K562 (cell line): ENCODE data around the gene LY6G6F. TPM values are rescaled to one million over a fixed set of nuclear protein-coding genes. Genes with fewer than 3 reads are reported as not detected.

Experiments
- AFF4 ChIP-seq: sonication (generic); formaldehyde crosslinking; IDR thresholded peaks from 2 replicates; pipeline ENCODE4 v1.8.0; 2023; ENCODE audit warnings: mild to moderate bottlenecking, missing genetic modification reagents
- CEBPG ChIP-seq, 3 experiments: fragments of 200-800 bp in 1 of 3; sonication (Bioruptor generic) in 1 of 3; sonication (generic) in 1 of 3; formaldehyde crosslinking in 1 of 3; IDR thresholded peaks in 2 of 3; conservative IDR thresholded peaks in 1 of 3; 2 replicates each; pipeline versions ENCODE4 v1.6.1 to v1.8.0; 2016 to 2022; ENCODE audit warnings: missing compliant biosample characterization in 2 of 3, missing genetic modification characterization in 2 of 3, mild to moderate bottlenecking in 1 of 3, missing genetic modification reagents in 1 of 3
- FOXJ3 ChIP-seq: sonication (generic); formaldehyde crosslinking; IDR thresholded peaks from 2 replicates; pipeline ENCODE4 v1.4.0; 2020; ENCODE audit warnings: mild to moderate bottlenecking, missing genetic modification reagents
- HDGF ChIP-seq: fragments of 450-650 bp; IDR thresholded peaks from 2 replicates; pipeline ENCODE4 v1.6.1; 2016
- HIVEP1 ChIP-seq: fragments of 250-450 bp; sonication (Bioruptor Pico); IDR thresholded peaks from 2 replicates; pipeline ENCODE4 v1.4.0; 2020; ENCODE audit warnings: mild to moderate bottlenecking
- KAT8 ChIP-seq: fragments of 450-650 bp; IDR thresholded peaks from 2 replicates; pipeline ENCODE4 v1.6.1; 2016; ENCODE audit warnings: low read depth, mild to moderate bottlenecking
- PHF8 ChIP-seq: fragments of 200-600 bp; sonication (generic); IDR thresholded peaks from 2 replicates; pipeline ENCODE4 v1.6.1; 2012; ENCODE audit warnings: mixed run types, mild to moderate bottlenecking, inconsistent platforms, low read length, moderate library complexity, borderline replicate concordance
- POLR2A ChIP-seq: fragments of 450-650 bp; conservative IDR thresholded peaks from 2 replicates; pipeline ENCODE4 v1.6.1; 2016
- RBM22 ChIP-seq: fragments of 200-400 bp; formaldehyde crosslinking; IDR thresholded peaks from 2 replicates; pipeline ENCODE4 v1.6.1; 2018; ENCODE audit warnings: low read length, low read depth; ENCODE audit not compliant: poor library complexity, severe bottlenecking
- REST ChIP-seq, 2 experiments: fragments of 450-650 bp; formaldehyde crosslinking in 1 of 2; IDR thresholded peaks; 2 replicates each; pipeline versions ENCODE4 v1.4.0 to v1.6.1; 2014 to 2020; ENCODE audit warnings: mild to moderate bottlenecking in 2 of 2, borderline replicate concordance in 1 of 2, low read depth in 1 of 2
- SMARCB1 ChIP-seq: IDR thresholded peaks from 2 replicates; pipeline ENCODE4 v1.6.1; 2011; ENCODE audit warnings: improper control_type of control experiment, low read depth; ENCODE audit not compliant: insufficient read length
- TGIF2 ChIP-seq: sonication (generic); formaldehyde crosslinking; IDR thresholded peaks from 2 replicates; pipeline ENCODE4 v1.8.1; 2022; ENCODE audit warnings: mild to moderate bottlenecking, missing genetic modification reagents, moderate library complexity
- TSC22D4 ChIP-seq: fragments of 450-650 bp; IDR thresholded peaks from 2 replicates; pipeline ENCODE4 v1.6.1; 2016; ENCODE audit warnings: missing genetic modification characterization, missing biosample characterization, control low read depth
- ZC3H4 ChIP-seq: sonication (generic); formaldehyde crosslinking; IDR thresholded peaks from 2 replicates; pipeline ENCODE4 v1.9.0; 2021; ENCODE audit warnings: missing genetic modification reagents, borderline replicate concordance
- ZEB2 ChIP-seq: fragments of 450-650 bp; IDR thresholded peaks from 2 replicates; pipeline ENCODE4 v1.6.1; 2016
- ZNF212 ChIP-seq: fragments of 450-650 bp; formaldehyde crosslinking; IDR thresholded peaks from 2 replicates; pipeline ENCODE4 v1.4.0; 2020; ENCODE audit warnings: mild to moderate bottlenecking
- ZNF232 ChIP-seq: sonication (generic); formaldehyde crosslinking; IDR thresholded peaks from 2 replicates; pipeline ENCODE4 v1.8.0; 2022; ENCODE audit warnings: mild to moderate bottlenecking, missing genetic modification reagents
- ZNF830 ChIP-seq: fragments of 250-450 bp; sonication (Bioruptor Pico); IDR thresholded peaks from 2 replicates; pipeline ENCODE4 v1.5.0; 2021; ENCODE audit warnings: mild to moderate bottlenecking
- polyA plus RNA-seq, 8 experiments: library from polyadenylated mRNA; depleted of rRNA in 4 of 8; stranded (reverse) in 5 of 8; unstranded in 3 of 8; fragments of >200 nt; fragmentation: Nextera tagmentation in 2 of 8; fragmentation: Illumina TruSeq in 1 of 8; extraction: Ambion mirVana in 2 of 8; extraction: Trizol in 1 of 8; gene quantifications; 2 replicates each; pipeline versions ENCODE4 v1.2.1 to v1.2.3, GENCODE V29; 2011 to 2014; ENCODE audit warnings: inconsistent platforms in 1 of 8, missing spikeins in 1 of 8
- total RNA-seq, 7 experiments: library from RNA; depleted of rRNA in 6 of 7; stranded (reverse); fragments of >200 nt in 6 of 7; fragmentation: Illumina TruSeq in 2 of 7; extraction: Trizol in 2 of 7; gene quantifications; 2 replicates each; pipeline versions ENCODE4 v1.2.1 to v1.2.3, GENCODE V29; 2011 to 2021; ENCODE audit warnings: low replicate concordance in 1 of 7

Gene LY6G6F
- total and polyA plus RNA-seq, 9 of the 15 experiments (the other 6 are each of a cell fraction or from before 2014, with no cell fraction given): 0.14 to 0.50 (median 0.28) TPM; not detected in 2

- no peak for TF ChIP-seq AFF4
- no peak for TF ChIP-seq CEBPG (CRISPR knock-in tag; IDR thresholded peaks at IDR 0.05)
- no peak for TF ChIP-seq CEBPG (tag; conservative IDR thresholded peaks at IDR 0.05 in 1 of 2, IDR thresholded peaks at IDR 0.05 in 1 of 2)
- TF ChIP-seq REST (IDR thresholded peaks at IDR 0.05; ENCODE audit: borderline replicate concordance): no peak
- no peak for TF ChIP-seq REST (CRISPR knock-in tag; IDR thresholded peaks at IDR 0.05; ENCODE audit: low read depth)
- no peak for TF ChIP-seq HIVEP1 (CRISPR knock-in tag)
- TF ChIP-seq ZEB2: no peak
- no peak for TF ChIP-seq TSC22D4
- TF ChIP-seq ZC3H4 (CRISPR knock-in tag): no peak
- no peak for TF ChIP-seq POLR2A
- no peak for TF ChIP-seq ZNF212 (CRISPR knock-in tag)
- no peak for TF ChIP-seq ZNF830 (CRISPR knock-in tag)
- peak; percentile 97 for TF ChIP-seq HDGF
- no peak for TF ChIP-seq FOXJ3 (CRISPR knock-in tag)
- no peak for TF ChIP-seq KAT8
- TF ChIP-seq RBM22: no peak
- TF ChIP-seq SMARCB1: no peak
- no peak for TF ChIP-seq PHF8
- TF ChIP-seq TGIF2: no peak
- TF ChIP-seq ZNF232 (CRISPR knock-in tag): no peak
These were observed 20.2 kb upstream of the LY6G6F start (continued) for GRCh38 chr6:31686483-31686882.
